ENCODE measurements around the gene METTL27. TPM values are rescaled to one million over a fixed set of nuclear protein-coding genes. Genes with fewer than 3 reads are reported as not detected.

The METTL27 gene
- total and polyA plus RNA-seq, 4 donors: 1.0 to 1.7 (median 1.6) TPM

- peak; percentile 57 for DNase-seq (ENCODE audit: low spot score)
- Histone ChIP-seq H3K4me3 (ENCODE audit: low read depth in 1 of 3, low read length in 3 of 3) (no peak overlapping the region), H3K27ac (ENCODE audit: low read depth in 1 of 2, low read length in 2 of 2) (no peak overlapping the region), H3K27me3 (ENCODE audit: control insufficient read depth in 4 of 4, insufficient read depth in 4 of 4, low read length in 3 of 4) (no peaks in the 10 kb centered on the region), H3K9me3 (ENCODE audit: control insufficient read depth in 4 of 4, low read length in 3 of 4) (no peaks in the 10 kb centered on the region), H3K9ac (ENCODE audit: low read depth in 1 of 2, low read length in 2 of 2) (no peak overlapping the region), H3K36me3 (ENCODE audit: control insufficient read depth in 4 of 4, insufficient read depth in 3 of 4, low read depth in 1 of 4, low read length in 3 of 4) (no peaks in the 10 kb centered on the region), H3K4me1 (ENCODE audit: control insufficient read depth in 4 of 4, insufficient read depth in 4 of 4, low read length in 3 of 4) (peaks cover 8 to 13% (median 12%) of the 10 kb centered on the region in 4 donors)
- TF ChIP-seq FOXA1 (IDR thresholded peaks at IDR 0.05) (no peak), SP1 (IDR thresholded peaks at IDR 0.05) (no peak), REST (IDR thresholded peaks at IDR 0.05) (no peak), MAX (IDR thresholded peaks at IDR 0.05) (no peak), CTCF (IDR thresholded peaks at IDR 0.05; ENCODE audit: low read depth, low read length, missing input control) (peak; percentile 78), RAD21 (IDR thresholded peaks at IDR 0.05) (peak; percentile 90 to 91), ZBTB33 (IDR thresholded peaks at IDR 0.05) (no peak), TAF1 (conservative IDR thresholded peaks at IDR 0.05) (no peak), YY1 (IDR thresholded peaks at IDR 0.05) (no peak), HNF4A (conservative IDR thresholded peaks at IDR 0.05) (peak in 1 of 2 donors; percentile 40), EGR1 (IDR thresholded peaks at IDR 0.05; ENCODE audit: low read depth in 2 of 2) (no peak), FOXA2 (IDR thresholded peaks at IDR 0.05) (no peak), NR2F2 (IDR thresholded peaks at IDR 0.05) (no peak), HNF4G (IDR thresholded peaks at IDR 0.05) (no peak), RXRA (IDR thresholded peaks at IDR 0.05) (no peak), ATF3 (IDR thresholded peaks at IDR 0.05) (no peak), GABPA (IDR thresholded peaks at IDR 0.05 in 1 of 2, conservative IDR thresholded peaks at IDR 0.05 in 1 of 2) (no peak), JUND (IDR thresholded peaks at IDR 0.05) (no peak)
- 79% methylated on average over 6 of the region's 6 CpGs for WGBS
Measured at GRCh38 chr7:73865738-73866445, 23.6 kb upstream of the METTL27 start.

Measured in liver (tissue), 9 donors.